Fibroblast of lung (primary cell): ENCODE measurements around the gene DHPS.

Source experiments
- CTCF ChIP-seq, 2 donors: IDR thresholded peaks in 1 of 2; conservative IDR thresholded peaks in 1 of 2; 1 replicate in 1 of 2; 2 replicates in 1 of 2; pipeline ENCODE4 v1.5.1; 2011 to 2012; ENCODE audit warnings: low read length in 2 of 2, control low read depth in 1 of 2, inconsistent platforms in 1 of 2, low read depth in 1 of 2, mild to moderate bottlenecking in 1 of 2
- EZH2 ChIP-seq: IDR thresholded peaks from 2 replicates; pipeline ENCODE4 v1.5.1; 2012; ENCODE audit warnings: low read length, control low read depth, mild to moderate bottlenecking; ENCODE audit errors: missing control alignments

- TF ChIP-seq CTCF (conservative IDR thresholded peaks at IDR 0.05 in 1 of 2, IDR thresholded peaks at IDR 0.05 in 1 of 2; ENCODE audit: low read depth in 1 of 2, low read length in 2 of 2) (no peak), EZH2 (no peak)
These were observed 39.2 kb downstream of the DHPS start for GRCh38 chr19:12642506-12642905.
